ENCODE measurements around the gene KLF9.

DNA sequence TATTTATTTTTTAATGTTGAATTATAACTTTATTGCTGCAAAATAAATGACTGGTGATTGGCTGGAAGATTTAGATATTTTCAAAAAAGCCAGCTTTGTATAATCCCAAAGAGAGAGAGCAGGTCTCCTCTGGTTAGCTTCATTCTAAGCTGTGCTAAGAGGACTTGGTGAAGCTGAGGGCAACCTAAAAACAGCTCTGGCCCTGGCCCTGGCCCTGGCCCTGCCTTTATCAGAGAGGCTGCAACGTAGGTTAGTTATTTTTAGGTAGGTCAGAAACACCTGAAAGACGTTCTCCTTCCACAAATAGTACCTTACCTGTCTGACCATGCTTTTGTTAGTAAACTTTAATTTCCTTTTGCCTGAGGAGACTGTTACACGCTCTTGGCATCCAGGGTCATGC lies 58.7 kb downstream of the KLF9 start:
- TF ChIP-seq, protein P1, sequence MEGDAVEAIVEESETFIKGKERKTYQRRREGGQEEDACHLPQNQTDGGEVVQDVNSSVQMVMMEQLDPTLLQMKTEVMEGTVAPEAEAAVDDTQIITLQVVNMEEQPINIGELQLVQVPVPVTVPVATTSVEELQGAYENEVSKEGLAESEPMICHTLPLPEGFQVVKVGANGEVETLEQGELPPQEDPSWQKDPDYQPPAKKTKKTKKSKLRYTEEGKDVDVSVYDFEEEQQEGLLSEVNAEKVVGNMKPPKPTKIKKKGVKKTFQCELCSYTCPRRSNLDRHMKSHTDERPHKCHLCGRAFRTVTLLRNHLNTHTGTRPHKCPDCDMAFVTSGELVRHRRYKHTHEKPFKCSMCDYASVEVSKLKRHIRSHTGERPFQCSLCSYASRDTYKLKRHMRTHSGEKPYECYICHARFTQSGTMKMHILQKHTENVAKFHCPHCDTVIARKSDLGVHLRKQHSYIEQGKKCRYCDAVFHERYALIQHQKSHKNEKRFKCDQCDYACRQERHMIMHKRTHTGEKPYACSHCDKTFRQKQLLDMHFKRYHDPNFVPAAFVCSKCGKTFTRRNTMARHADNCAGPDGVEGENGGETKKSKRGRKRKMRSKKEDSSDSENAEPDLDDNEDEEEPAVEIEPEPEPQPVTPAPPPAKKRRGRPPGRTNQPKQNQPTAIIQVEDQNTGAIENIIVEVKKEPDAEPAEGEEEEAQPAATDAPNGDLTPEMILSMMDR (conservative IDR thresholded peaks at IDR 0.05; ENCODE audit: low read depth, low read length), result no peak
- TF ChIP-seq EZH2 (IDR thresholded peaks at IDR 0.05; ENCODE audit: low read length, unreplicated experiment), result no peak
